ENCODE measurements around the gene UGT1A8.

Gene UGT1A8

DNA sequence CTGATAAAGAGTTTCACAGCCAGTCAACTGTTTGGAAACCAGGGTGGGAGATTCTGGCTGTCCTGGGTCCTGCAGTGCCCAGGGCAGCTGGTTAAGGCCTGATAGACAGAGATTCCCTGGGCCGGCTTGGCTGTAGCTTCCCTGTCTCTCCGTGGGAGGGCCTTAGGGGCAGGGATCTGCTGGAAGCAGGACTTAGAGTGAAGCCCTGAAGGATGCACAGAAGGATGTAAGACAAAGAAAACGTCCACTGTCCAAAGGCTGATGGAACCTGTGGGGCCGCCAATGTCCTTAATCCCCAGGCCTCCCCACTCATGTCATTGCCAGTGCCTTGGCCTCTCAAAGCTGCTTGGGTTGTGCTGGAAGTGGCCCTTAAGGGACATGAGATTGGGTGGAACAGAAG lies 193.7 kb downstream of the UGT1A8 start:
- TF ChIP-seq SUZ12 (IDR thresholded peaks at IDR 0.05; ENCODE audit: extremely low read depth, insufficient read depth, insufficient read length) (no peak), YY1 (IDR thresholded peaks at IDR 0.05; ENCODE audit: insufficient read depth, insufficient read length) (no peak), ZNF274 (IDR thresholded peaks at IDR 0.05; ENCODE audit: low read depth, low read length) (no peak)
- no peaks in the 10 kb centered on the region for H3K27me3 ChIP-seq (ENCODE audit: insufficient read depth, insufficient read length)
- DNase-seq (ENCODE audit: low read depth, low spot score), result no peak

DNA sequence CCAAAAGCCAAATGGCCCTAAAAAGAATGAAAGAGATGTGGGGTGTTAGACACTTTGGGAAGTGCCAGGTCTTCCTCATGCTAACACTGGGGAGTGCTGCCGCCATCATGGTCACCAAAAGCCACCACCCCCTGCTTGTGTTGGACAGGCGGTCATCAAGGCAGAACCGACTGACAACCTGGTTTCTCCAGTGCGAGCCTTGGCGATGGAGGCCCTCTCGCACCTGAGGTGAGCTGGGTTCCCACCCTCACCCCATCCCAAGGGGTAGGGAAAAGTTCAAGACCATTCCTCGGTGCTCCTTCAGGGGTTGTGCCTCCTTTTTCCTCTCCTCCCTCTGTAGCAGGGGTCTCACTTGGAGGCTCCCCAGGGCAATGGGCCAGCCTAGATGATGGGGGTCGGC lies 194.3 kb downstream of the UGT1A8 start:
- H3K9me3 ChIP-seq (ENCODE audit: insufficient read depth, low read length), result no peaks in the 10 kb centered on the region
- TF ChIP-seq ZNF274 (IDR thresholded peaks at IDR 0.05; ENCODE audit: low read depth, low read length), result no peak
- no peak for TF ChIP-seq YY1 (IDR thresholded peaks at IDR 0.05; ENCODE audit: insufficient read depth, insufficient read length)
- TF ChIP-seq SUZ12 (IDR thresholded peaks at IDR 0.05; ENCODE audit: extremely low read depth, insufficient read depth, insufficient read length), result no peak

More for the DNA sequence above, 193.7 kb downstream of the UGT1A8 start:
- H3K9ac ChIP-seq (ENCODE audit: insufficient read length, low read depth), result no peak overlapping the region
- no peaks in the 10 kb centered on the region for H3K36me3 ChIP-seq (ENCODE audit: insufficient read depth, insufficient read length, low read length)
- no peaks in the 10 kb centered on the region for H3K4me1 ChIP-seq (ENCODE audit: insufficient read depth, insufficient read length)
- no peaks in the 10 kb centered on the region; the same call in 1 of the 2 replicates for H3K9me3 ChIP-seq (ENCODE audit: insufficient read depth, low read length)
- no peak overlapping the region for H3K4me3 ChIP-seq (ENCODE audit: insufficient read length, low read depth)

DNA sequence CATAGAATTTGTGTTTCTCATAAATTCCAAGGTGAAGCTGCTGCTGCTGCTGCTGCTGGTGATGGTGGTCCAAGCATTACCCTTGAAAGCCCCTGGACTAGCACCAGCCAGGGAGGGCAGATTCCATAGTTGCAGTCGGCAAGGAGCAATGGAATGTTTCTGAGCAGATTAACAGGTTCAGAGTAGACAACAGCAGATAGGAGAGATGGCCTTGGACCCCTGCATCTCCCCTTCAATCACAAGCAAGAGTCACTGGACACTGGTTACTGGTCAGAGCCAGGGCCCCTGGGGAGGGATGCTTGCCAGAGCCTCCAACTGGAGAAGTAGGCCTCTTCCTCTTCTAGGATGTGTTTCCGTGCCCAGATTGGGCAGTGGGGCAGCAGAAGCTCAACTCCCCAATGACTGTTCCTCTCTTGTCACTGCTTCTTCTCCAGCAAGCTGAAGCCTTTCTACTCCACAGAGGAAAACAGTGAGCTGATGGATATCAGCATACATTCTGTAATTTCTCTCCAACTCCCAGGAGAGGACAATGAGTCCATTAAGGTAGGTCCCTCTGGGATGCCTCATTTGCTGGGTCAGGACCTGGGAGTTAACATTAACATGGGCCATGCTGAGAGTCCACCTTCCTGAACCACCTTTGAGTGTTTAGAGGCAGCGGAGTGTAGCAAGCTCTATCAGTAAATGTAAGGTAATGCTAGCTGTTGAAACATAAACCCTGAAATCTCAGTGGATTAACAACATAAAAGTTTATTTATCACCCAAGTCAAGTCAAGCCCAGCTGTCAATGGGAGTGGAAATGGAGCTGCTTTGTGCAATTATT lies 196.0 kb downstream of the UGT1A8 start:
- no peaks in the 10 kb centered on the region for H3K27me3 ChIP-seq (ENCODE audit: insufficient read depth, insufficient read length)
- no peak overlapping the region for H3K9ac ChIP-seq (ENCODE audit: insufficient read length, low read depth)
- no peaks in the 10 kb centered on the region for H3K9me3 ChIP-seq (ENCODE audit: insufficient read depth, low read length)
- no peak overlapping the region for H3K4me3 ChIP-seq (ENCODE audit: insufficient read length, low read depth)
- TF ChIP-seq SUZ12 (IDR thresholded peaks at IDR 0.05; ENCODE audit: extremely low read depth, insufficient read depth, insufficient read length) (no peak), ZNF274 (IDR thresholded peaks at IDR 0.05; ENCODE audit: low read depth, low read length) (no peak), YY1 (IDR thresholded peaks at IDR 0.05; ENCODE audit: insufficient read depth, insufficient read length) (no peak)
- no peak for DNase-seq (ENCODE audit: low read depth, low spot score)
- no peaks in the 10 kb centered on the region for H3K4me1 ChIP-seq (ENCODE audit: insufficient read depth, insufficient read length)
- H3K36me3 ChIP-seq (ENCODE audit: insufficient read depth, insufficient read length, low read length), result no peaks in the 10 kb centered on the region

More for the DNA sequence above, 194.3 kb downstream of the UGT1A8 start:
- H3K4me1 ChIP-seq (ENCODE audit: insufficient read depth, insufficient read length), result no peaks in the 10 kb centered on the region
- H3K9ac ChIP-seq (ENCODE audit: insufficient read length, low read depth), result no peak overlapping the region
- no peaks in the 10 kb centered on the region for H3K27me3 ChIP-seq (ENCODE audit: insufficient read depth, insufficient read length)
- H3K36me3 ChIP-seq (ENCODE audit: insufficient read depth, insufficient read length, low read length), result no peaks in the 10 kb centered on the region
- no peak for DNase-seq (ENCODE audit: low read depth, low spot score)
- no peak overlapping the region for H3K4me3 ChIP-seq (ENCODE audit: insufficient read length, low read depth)

DNA sequence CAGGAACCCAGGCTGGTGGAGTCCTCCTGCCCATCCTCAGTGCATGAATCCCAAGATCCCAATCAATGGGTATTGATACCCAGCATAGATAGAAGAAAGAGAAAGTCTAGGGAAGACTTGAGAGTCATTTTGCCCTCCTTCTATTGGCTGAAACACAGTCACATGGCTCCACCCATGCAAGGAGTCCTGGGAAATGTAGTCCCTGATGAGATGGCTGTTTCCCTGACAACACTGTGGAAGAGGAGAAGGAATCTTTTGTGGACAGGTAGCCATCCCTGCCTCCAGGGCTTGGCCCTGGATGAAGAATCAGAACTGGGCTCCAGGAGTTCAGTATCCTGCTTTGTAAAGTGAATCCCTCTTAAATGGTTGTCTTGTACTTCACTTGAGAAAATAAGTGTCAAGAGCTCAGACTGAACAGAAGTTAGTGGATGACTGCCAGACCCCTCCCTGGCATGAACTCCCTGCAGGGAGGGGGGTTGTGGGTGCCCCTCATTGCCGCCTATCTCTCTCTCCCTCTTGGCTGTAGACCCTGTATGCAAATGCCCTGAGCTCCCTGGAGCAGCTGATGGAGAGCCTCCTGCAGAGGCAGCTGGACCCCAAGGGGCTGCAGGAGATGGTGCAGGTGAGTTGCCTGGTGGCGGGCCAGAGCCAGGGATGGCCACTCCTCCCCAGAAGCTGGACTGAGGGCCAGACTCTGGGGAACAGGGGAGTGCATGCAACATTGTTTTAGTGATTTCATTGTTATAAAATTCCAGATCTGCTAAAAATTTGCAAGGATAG lies 196.8 kb downstream of the UGT1A8 start:
- no peak for DNase-seq (ENCODE audit: low read depth, low spot score)
- H3K4me1 ChIP-seq (ENCODE audit: insufficient read depth, insufficient read length), result no peaks in the 10 kb centered on the region
- H3K4me3 ChIP-seq (ENCODE audit: insufficient read length, low read depth), result no peak overlapping the region

DNA sequence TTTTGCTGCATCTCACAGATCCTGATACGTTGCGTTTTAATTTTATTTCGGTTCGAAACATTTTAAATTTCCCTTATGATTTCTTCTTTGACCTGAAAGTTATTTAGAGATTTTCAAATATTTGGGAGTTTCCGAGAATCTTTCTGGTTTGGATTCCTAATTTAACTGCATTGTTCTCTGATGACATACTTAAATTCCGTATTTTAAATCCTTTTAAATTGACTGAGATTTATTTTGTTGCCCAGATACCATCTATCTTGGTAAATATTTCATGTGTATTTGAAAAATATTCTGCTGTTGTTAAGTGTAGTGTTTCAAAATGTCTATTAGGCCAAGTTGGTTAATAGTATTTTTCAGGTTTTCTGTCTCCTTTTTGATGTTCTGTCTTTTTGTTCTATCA lies 198.4 kb downstream of the UGT1A8 start:
- peaks cover 2% of the 10 kb centered on the region for H3K27me3 ChIP-seq (ENCODE audit: insufficient read depth, insufficient read length)
- TF ChIP-seq YY1 (IDR thresholded peaks at IDR 0.05; ENCODE audit: insufficient read depth, insufficient read length) (no peak), ZNF274 (IDR thresholded peaks at IDR 0.05; ENCODE audit: low read depth, low read length) (no peak), SUZ12 (IDR thresholded peaks at IDR 0.05; ENCODE audit: extremely low read depth, insufficient read depth, insufficient read length) (no peak)
- no peak overlapping the region for H3K9ac ChIP-seq (ENCODE audit: insufficient read length, low read depth)
- H3K9me3 ChIP-seq (ENCODE audit: insufficient read depth, low read length), result no peaks in the 10 kb centered on the region
- H3K4me3 ChIP-seq (ENCODE audit: insufficient read length, low read depth), result no peak overlapping the region
- H3K4me1 ChIP-seq (ENCODE audit: insufficient read depth, insufficient read length), result no peaks in the 10 kb centered on the region
- H3K36me3 ChIP-seq (ENCODE audit: insufficient read depth, insufficient read length, low read length), result no peaks in the 10 kb centered on the region
- DNase-seq (ENCODE audit: low read depth, low spot score), result no peak

More for the DNA sequence above, 196.8 kb downstream of the UGT1A8 start:
- Histone ChIP-seq H3K9me3 (ENCODE audit: insufficient read depth, low read length) (no peaks in the 10 kb centered on the region), H3K36me3 (ENCODE audit: insufficient read depth, insufficient read length, low read length) (no peaks in the 10 kb centered on the region), H3K27me3 (ENCODE audit: insufficient read depth, insufficient read length) (peaks cover 2% of the 10 kb centered on the region), H3K9ac (ENCODE audit: insufficient read length, low read depth) (no peak overlapping the region)
- TF ChIP-seq ZNF274 (IDR thresholded peaks at IDR 0.05; ENCODE audit: low read depth, low read length), result no peak
- TF ChIP-seq YY1 (IDR thresholded peaks at IDR 0.05; ENCODE audit: insufficient read depth, insufficient read length), result no peak
- TF ChIP-seq SUZ12 (IDR thresholded peaks at IDR 0.05; ENCODE audit: extremely low read depth, insufficient read depth, insufficient read length), result no peak

DNA sequence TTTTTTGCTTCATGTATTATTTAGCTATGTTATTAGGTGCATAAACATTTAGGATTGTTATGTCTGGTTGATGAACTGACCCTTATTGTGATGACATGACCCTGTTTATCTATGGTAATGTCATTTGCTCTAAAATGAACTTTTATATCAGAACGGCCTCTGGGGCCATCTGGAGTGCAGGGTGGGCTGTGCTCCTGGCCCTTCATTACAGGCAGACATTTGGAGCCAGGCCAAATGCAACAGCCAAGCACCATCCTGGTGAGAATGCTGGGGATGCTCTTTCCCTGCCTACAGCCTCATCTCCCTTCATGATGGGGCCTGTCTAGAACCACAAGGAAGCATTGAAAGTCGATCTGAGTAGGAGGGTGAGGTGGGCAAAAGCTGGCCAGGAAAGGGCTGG lies 198.9 kb downstream of the UGT1A8 start:
- Histone ChIP-seq H3K4me1 (ENCODE audit: insufficient read depth, insufficient read length) (no peaks in the 10 kb centered on the region), H3K27me3 (ENCODE audit: insufficient read depth, insufficient read length) (peaks cover 2% of the 10 kb centered on the region), H3K9ac (ENCODE audit: insufficient read length, low read depth) (no peak overlapping the region), H3K36me3 (ENCODE audit: insufficient read depth, insufficient read length, low read length) (no peaks in the 10 kb centered on the region), H3K4me3 (ENCODE audit: insufficient read length, low read depth) (no peak overlapping the region), H3K9me3 (ENCODE audit: insufficient read depth, low read length) (no peaks in the 10 kb centered on the region)
- DNase-seq (ENCODE audit: low read depth, low spot score), result no peak
- no peak for TF ChIP-seq SUZ12 (IDR thresholded peaks at IDR 0.05; ENCODE audit: extremely low read depth, insufficient read depth, insufficient read length)
- no peak for TF ChIP-seq YY1 (IDR thresholded peaks at IDR 0.05; ENCODE audit: insufficient read depth, insufficient read length)
- TF ChIP-seq ZNF274 (IDR thresholded peaks at IDR 0.05; ENCODE audit: low read depth, low read length), result no peak

DNA sequence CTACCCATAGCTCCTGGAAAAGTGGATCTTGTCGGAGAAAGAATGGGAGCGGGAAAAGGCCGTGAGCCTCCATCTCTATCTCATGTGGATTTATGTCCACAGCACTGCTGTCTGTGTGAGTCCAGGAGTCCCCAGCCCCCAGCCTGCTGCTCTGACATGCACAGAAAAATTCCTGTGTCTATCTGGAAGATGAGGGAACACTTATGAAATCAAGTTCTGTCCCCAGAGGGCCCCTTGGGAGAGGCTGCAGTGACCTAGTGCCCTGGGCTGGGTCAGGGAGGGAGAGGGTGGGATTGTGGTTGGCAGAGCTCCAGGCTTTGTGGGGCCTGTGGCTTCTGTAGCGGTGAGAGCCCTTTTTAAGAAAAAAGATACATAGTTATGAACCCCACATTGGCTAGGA lies 199.3 kb downstream of the UGT1A8 start:
- Histone ChIP-seq H3K4me3 (ENCODE audit: insufficient read length, low read depth) (no peak overlapping the region), H3K27me3 (ENCODE audit: insufficient read depth, insufficient read length) (peaks cover 2% of the 10 kb centered on the region), H3K36me3 (ENCODE audit: insufficient read depth, insufficient read length, low read length) (no peaks in the 10 kb centered on the region), H3K9ac (ENCODE audit: insufficient read length, low read depth) (no peak overlapping the region), H3K4me1 (ENCODE audit: insufficient read depth, insufficient read length) (no peaks in the 10 kb centered on the region), H3K9me3 (ENCODE audit: insufficient read depth, low read length) (no peaks in the 10 kb centered on the region)
- no peak for DNase-seq (ENCODE audit: low read depth, low spot score)
- TF ChIP-seq ZNF274 (IDR thresholded peaks at IDR 0.05; ENCODE audit: low read depth, low read length), result no peak
- TF ChIP-seq SUZ12 (IDR thresholded peaks at IDR 0.05; ENCODE audit: extremely low read depth, insufficient read depth, insufficient read length), result no peak
- TF ChIP-seq YY1 (IDR thresholded peaks at IDR 0.05; ENCODE audit: insufficient read depth, insufficient read length), result no peak

Measured in NT2/D1 (cell line).